ENCODE data around the gene PPP2R5E. TPM values are rescaled to one million over a fixed set of nuclear protein-coding genes. Genes with fewer than 3 reads are reported as not detected.

The PPP2R5E gene
- total RNA-seq, 4 donors from 2014 or later, result 26.3 to 30.7 (median 30.2) TPM

GRCh38 chr14:63499701-63500250 is 43.4 kb downstream of the PPP2R5E start:
- no peak for DNase-seq (ENCODE audit: extremely low spot score)
- no peak for TF ChIP-seq EP300 (IDR thresholded peaks at IDR 0.05)
- no peak for TF ChIP-seq POLR2AphosphoS5 (IDR thresholded peaks at IDR 0.05)
- TF ChIP-seq CTCF (IDR thresholded peaks at IDR 0.05), result no peak
- no peak for TF ChIP-seq POLR2A (IDR thresholded peaks at IDR 0.05; ENCODE audit: low read depth)
- no peaks in the 10 kb centered on the region for H3K36me3 ChIP-seq
- no peaks in the 10 kb centered on the region for H3K27me3 ChIP-seq
- intact Hi-C loops (cut with DNase I), result no loop called here
- no peak overlapping the region for H3K4me3 ChIP-seq
- peaks cover 13 to 60% (median 48%) of the 10 kb centered on the region in 4 donors for H3K4me1 ChIP-seq
- 73% methylated on average over 1 of the region's 1 CpG for WGBS
- H3K27ac ChIP-seq (replicated peaks in 1 of 4), result peak overlapping the region in 2 of 4 donors; percentile 28 to 38
- no peaks in the 10 kb centered on the region for H3K9me3 ChIP-seq

- Histone ChIP-seq H3K9me3 (no peaks in the 10 kb centered on the region), H3K4me1 (peaks cover 26 to 73% (median 70%) of the 10 kb centered on the region in 4 donors), H3K36me3 (no peaks in the 10 kb centered on the region), H3K27me3 (no peaks in the 10 kb centered on the region), H3K4me3 (no peak overlapping the region), H3K27ac (replicated peaks in 1 of 4) (peak overlapping the region in 2 of 4 donors; percentile 15 to 34)
- WGBS, result 27% methylated on average over 2 of the region's 2 CpGs
- TF ChIP-seq CTCF (IDR thresholded peaks at IDR 0.05), result no peak
- no peak for TF ChIP-seq EP300 (IDR thresholded peaks at IDR 0.05)
- TF ChIP-seq POLR2AphosphoS5 (IDR thresholded peaks at IDR 0.05), result no peak
- TF ChIP-seq POLR2A (IDR thresholded peaks at IDR 0.05; ENCODE audit: low read depth), result no peak
- no peak for DNase-seq (ENCODE audit: extremely low spot score)
- intact Hi-C loops (cut with DNase I), result no loop called here
Observed at GRCh38 chr14:63496837-63497400, 46.3 kb downstream of the PPP2R5E start.

GRCh38 chr14:63493246-63493645 is 49.9 kb downstream of the PPP2R5E start:
- peaks cover 21 to 68% (median 61%) of the 10 kb centered on the region in 4 donors for H3K4me1 ChIP-seq
- WGBS, result 76% methylated on average over 7 of the region's 7 CpGs
- no peaks in the 10 kb centered on the region for H3K27me3 ChIP-seq
- DNase-seq (ENCODE audit: extremely low spot score), result no peak
- no peak overlapping the region for H3K27ac ChIP-seq (replicated peaks in 1 of 4)
- TF ChIP-seq POLR2AphosphoS5 (IDR thresholded peaks at IDR 0.05) (no peak), EP300 (IDR thresholded peaks at IDR 0.05) (no peak), CTCF (IDR thresholded peaks at IDR 0.05) (peak in 1 of 3 experiments; percentile 12), POLR2A (IDR thresholded peaks at IDR 0.05; ENCODE audit: low read depth) (no peak)
- H3K4me3 ChIP-seq, result no peak overlapping the region
- H3K36me3 ChIP-seq, result no peaks in the 10 kb centered on the region
- no peaks in the 10 kb centered on the region for H3K9me3 ChIP-seq
- intact Hi-C loops (cut with DNase I), result no loop called here

- TF ChIP-seq POLR2AphosphoS5 (IDR thresholded peaks at IDR 0.05) (no peak), POLR2A (IDR thresholded peaks at IDR 0.05; ENCODE audit: low read depth) (no peak), CTCF (IDR thresholded peaks at IDR 0.05) (no peak), EP300 (IDR thresholded peaks at IDR 0.05) (no peak)
- intact Hi-C loops (cut with DNase I), result no loop called here
- no peaks in the 10 kb centered on the region for H3K36me3 ChIP-seq
- H3K27me3 ChIP-seq, result no peaks in the 10 kb centered on the region
- H3K4me3 ChIP-seq, result no peak overlapping the region
- H3K27ac ChIP-seq (replicated peaks in 1 of 4), result no peak overlapping the region
- peaks cover 21 to 64% (median 53%) of the 10 kb centered on the region in 4 donors for H3K4me1 ChIP-seq
- DNase-seq (ENCODE audit: extremely low spot score), result no peak
- no peaks in the 10 kb centered on the region for H3K9me3 ChIP-seq
Observed at GRCh38 chr14:63492391-63492790, 50.8 kb downstream of the PPP2R5E start.
